PFSK-1 (cell line): ENCODE data around the gene TBP. TPM values are rescaled to one million over a fixed set of nuclear protein-coding genes. Genes with fewer than 3 reads are reported as not detected.
A peak's percentile ranks its signal among the peaks of the same experiment; 100 is the strongest.

Source experiments
- FOXP2 ChIP-seq: optimal IDR thresholded peaks from 2 replicates; pipeline ENCODE3; 2011; ENCODE audit warnings: borderline replicate concordance, control low read depth, inconsistent platforms; ENCODE audit not compliant: insufficient read depth; ENCODE audit errors: extremely low read length, extremely low read depth
- POLR2AphosphoS5 ChIP-seq: IDR thresholded peaks from 2 replicates; pipeline ENCODE4 v1.6.1; 2012; ENCODE audit warnings: low read depth, mild to moderate bottlenecking, control low read depth, low read length, moderate library complexity
- REST ChIP-seq, 2 experiments: IDR thresholded peaks; 2 replicates each; pipeline versions ENCODE4 v1.6.1 to v1.8.0; 2011 to 2012; ENCODE audit warnings: low read depth in 2 of 2, low read length in 2 of 2, control low read depth in 1 of 2, inconsistent platforms in 1 of 2, mild to moderate bottlenecking in 1 of 2, moderate library complexity in 1 of 2; ENCODE audit not compliant: insufficient read depth in 1 of 2
- SIN3A ChIP-seq: IDR thresholded peaks from 2 replicates; pipeline ENCODE4 v1.6.1; 2012; ENCODE audit warnings: mild to moderate bottlenecking, low read length, moderate library complexity, borderline replicate concordance; ENCODE audit not compliant: insufficient read depth
- TAF1 ChIP-seq: IDR thresholded peaks from 2 replicates; pipeline ENCODE4 v1.6.1; 2012; ENCODE audit warnings: low read length, control low read depth, borderline replicate concordance; ENCODE audit not compliant: insufficient read depth
- polyA plus RNA-seq: library from polyadenylated mRNA; unstranded; fragments of >200 nt; gene quantifications from one replicate; pipeline ENCODE4 v1.2.1, GENCODE V29; 2012; ENCODE audit warnings: low read depth, missing spikeins; ENCODE audit not compliant: insufficient read length

Gene TBP
- 26.9 TPM for polyA plus RNA-seq

- peak; percentile 92 for TF ChIP-seq POLR2AphosphoS5
- peak in 1 of 2 experiments; percentile 3; a peak in 1 of 4 replicates for TF ChIP-seq REST (IDR thresholded peaks at IDR 0.05; ENCODE audit: insufficient read depth in 1 of 2, low read depth in 2 of 2, low read length in 2 of 2)
- peak; percentile 55 for TF ChIP-seq FOXP2
- no peak; the same call in 1 of the 2 replicates for TF ChIP-seq SIN3A
- peak; percentile 82; the same call in 1 of the 2 replicates for TF ChIP-seq TAF1
Measured at GRCh38 chr6:170554013-170554795, at the start of gene TBP. Gene TBP, plus strand, starts transcription at chr6:170554369. Its CDS starts 2,661 bp downstream, at chr6:170557030.

GRCh38 chr6:170504479-170504878 lies 49.7 kb upstream of the TBP start:
- TF ChIP-seq REST (IDR thresholded peaks at IDR 0.05; ENCODE audit: insufficient read depth in 1 of 2, low read depth in 2 of 2, low read length in 2 of 2) (no peak), SIN3A (no peak), POLR2AphosphoS5 (no peak), FOXP2 (no peak), TAF1 (no peak)

DNA sequence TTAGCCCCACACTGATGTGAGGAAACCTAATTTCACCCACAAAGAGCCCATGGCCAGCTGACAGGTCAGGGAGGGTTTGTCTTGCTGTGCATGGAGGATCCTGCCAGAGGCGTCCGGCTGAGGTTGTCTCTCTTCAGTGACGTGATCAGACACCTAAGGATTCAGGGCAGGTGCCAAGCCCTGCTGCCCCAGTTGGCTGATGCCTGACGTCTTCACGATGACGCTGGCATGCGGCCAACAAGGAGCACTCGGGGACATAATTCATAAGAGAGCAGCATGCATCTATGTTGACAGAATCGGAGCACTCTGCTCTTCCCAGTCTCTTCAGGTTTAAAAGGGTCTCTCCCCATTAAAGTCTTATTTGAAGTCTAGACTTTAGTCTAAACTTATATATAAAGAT lies 48.9 kb upstream of the TBP start:
- no peak for TF ChIP-seq POLR2AphosphoS5

GRCh38 chr6:170506446-170506845 lies 47.7 kb upstream of the TBP start:
- no peak for TF ChIP-seq REST (IDR thresholded peaks at IDR 0.05; ENCODE audit: insufficient read depth in 1 of 2, low read depth in 2 of 2, low read length in 2 of 2)
- no peak for TF ChIP-seq POLR2AphosphoS5
- no peak for TF ChIP-seq SIN3A
- no peak for TF ChIP-seq TAF1
- no peak for TF ChIP-seq FOXP2

GRCh38 chr6:170509723-170510018 lies 44.5 kb upstream of the TBP start:
- TF ChIP-seq REST (IDR thresholded peaks at IDR 0.05; ENCODE audit: insufficient read depth in 1 of 2, low read depth in 2 of 2, low read length in 2 of 2) (no peak), TAF1 (no peak), FOXP2 (no peak), POLR2AphosphoS5 (no peak), SIN3A (no peak)
